Activated effector memory CD4-positive, alpha-beta T cell treated with Interleukin-2 at 50 U/mL for 16 hours (primary cell): ENCODE results near the gene CYSTM1.
"Not testable (repeated sequence)": the region's sequence is repeated elsewhere in the genome, so short reads cannot be mapped to it uniquely, and the experiment has no call there.

ENCODE experiments used
- DNase-seq: peaks from one replicate; pipeline ENCODE4 v3.0.0-alpha.2; 2020

CYSTM1 gene

GRCh38 chr5:140181002-140181483 lies 6.1 kb downstream of the CYSTM1 start:
- DNase-seq: no peak

- no peak for DNase-seq
Measured at GRCh38 chr5:140181525-140181924, 6.5 kb downstream of the CYSTM1 start.

- DNase-seq: no peak
Measured at GRCh38 chr5:140182075-140182711, 7.2 kb downstream of the CYSTM1 start.

- DNase-seq: no peak
Measured at GRCh38 chr5:140182803-140183367, 7.9 kb downstream of the CYSTM1 start.

GRCh38 chr5:140185409-140185808 lies 10.4 kb downstream of the CYSTM1 start:
- DNase-seq: no peak

GRCh38 chr5:140186267-140186671 lies 11.3 kb downstream of the CYSTM1 start:
- no peak for DNase-seq

- no peak for DNase-seq
Measured at GRCh38 chr5:140189253-140189652, 14.3 kb downstream of the CYSTM1 start.

GRCh38 chr5:140189977-140190871 lies 15.2 kb downstream of the CYSTM1 start:
- DNase-seq: no peak

GRCh38 chr5:140190872-140191218 lies 15.9 kb downstream of the CYSTM1 start:
- no peak for DNase-seq

- no peak for DNase-seq
Measured at GRCh38 chr5:140192715-140193430, 17.9 kb downstream of the CYSTM1 start.

GRCh38 chr5:140194662-140195061 lies 19.7 kb downstream of the CYSTM1 start:
- DNase-seq: no peak

GRCh38 chr5:140196115-140196814 lies 21.3 kb downstream of the CYSTM1 start:
- DNase-seq: no peak

GRCh38 chr5:140197023-140197422 lies 22.0 kb downstream of the CYSTM1 start:
- DNase-seq: no peak

- not testable (repeated sequence) for DNase-seq
Measured at GRCh38 chr5:140198915-140199314, 23.9 kb downstream of the CYSTM1 start.

GRCh38 chr5:140202078-140202477 lies 27.1 kb downstream of the CYSTM1 start:
- no peak for DNase-seq

- no peak for DNase-seq
Measured at GRCh38 chr5:140202610-140203009, 27.6 kb downstream of the CYSTM1 start.

- DNase-seq: no peak
Measured at GRCh38 chr5:140205216-140205615, 30.2 kb downstream of the CYSTM1 start.

- no peak for DNase-seq
Measured at GRCh38 chr5:140205952-140206351, 31.0 kb downstream of the CYSTM1 start.

- no peak for DNase-seq
Measured at GRCh38 chr5:140207250-140207964, 32.4 kb downstream of the CYSTM1 start.

GRCh38 chr5:140208065-140208464 lies 33.1 kb downstream of the CYSTM1 start:
- no peak for DNase-seq

GRCh38 chr5:140213370-140213983 lies 38.5 kb downstream of the CYSTM1 start:
- DNase-seq: no peak
